ENCODE results near the gene MDN1. TPM values are rescaled to one million over a fixed set of nuclear protein-coding genes. Genes with fewer than 3 reads are reported as not detected.

Gene MDN1
- polyA plus RNA-seq, 1 of the 3 experiments (the other 2 are of a cell fraction), result 8.5 TPM

GRCh38 chr6:89657445-89658158 is 162.0 kb downstream of the MDN1 start:
- H3K27me3 ChIP-seq (ENCODE audit: insufficient read depth), result no peaks in the 10 kb centered on the region
- H3K4me3 ChIP-seq (ENCODE audit: low read depth in 2 of 2, low read length in 1 of 2), result no peak overlapping the region
- no peak overlapping the region for H3K4me2 ChIP-seq
- H3K27ac ChIP-seq (ENCODE audit: low read depth in 2 of 2, low read length in 1 of 2), result no peak overlapping the region
- TF ChIP-seq MXI1 (IDR thresholded peaks at IDR 0.05; ENCODE audit: low read depth, low read length) (no peak), TEAD4 (IDR thresholded peaks at IDR 0.05; ENCODE audit: borderline replicate concordance, insufficient read depth) (no peak), NFIC (IDR thresholded peaks at IDR 0.05; ENCODE audit: borderline replicate concordance) (no peak), RXRA (IDR thresholded peaks at IDR 0.05; ENCODE audit: borderline replicate concordance, low read depth) (no peak), GATA2 (CRISPR knock-in tag; IDR thresholded peaks at IDR 0.05) (no peak), RFX5 (IDR thresholded peaks at IDR 0.05; ENCODE audit: low read length) (no peak), TCF12 (IDR thresholded peaks at IDR 0.05) (no peak), SMC3 (IDR thresholded peaks at IDR 0.05; ENCODE audit: low read depth, low read length) (no peak), SIN3A (IDR thresholded peaks at IDR 0.05; ENCODE audit: borderline replicate concordance, low read depth, low read length) (no peak), NRF1 (IDR thresholded peaks at IDR 0.05; ENCODE audit: low read depth, low read length) (no peak), EZH2phosphoT487 (IDR thresholded peaks at IDR 0.05; ENCODE audit: borderline replicate concordance, low read depth) (no peak), USF1 (IDR thresholded peaks at IDR 0.05; ENCODE audit: borderline replicate concordance, low read depth) (no peak), EP300 (IDR thresholded peaks at IDR 0.05; ENCODE audit: borderline replicate concordance in 1 of 2, low read depth in 1 of 2, low read length in 1 of 2) (no peak), IRF3 (IDR thresholded peaks at IDR 0.05; ENCODE audit: low read depth, low read length) (no peak), USF2 (IDR thresholded peaks at IDR 0.05; ENCODE audit: borderline replicate concordance, low read depth, low read length) (no peak), RAD21 (IDR thresholded peaks at IDR 0.05; ENCODE audit: low read length) (no peak), FOXM1 (IDR thresholded peaks at IDR 0.05; ENCODE audit: low read depth) (no peak)
- TF ChIP-seq, protein P1, sequence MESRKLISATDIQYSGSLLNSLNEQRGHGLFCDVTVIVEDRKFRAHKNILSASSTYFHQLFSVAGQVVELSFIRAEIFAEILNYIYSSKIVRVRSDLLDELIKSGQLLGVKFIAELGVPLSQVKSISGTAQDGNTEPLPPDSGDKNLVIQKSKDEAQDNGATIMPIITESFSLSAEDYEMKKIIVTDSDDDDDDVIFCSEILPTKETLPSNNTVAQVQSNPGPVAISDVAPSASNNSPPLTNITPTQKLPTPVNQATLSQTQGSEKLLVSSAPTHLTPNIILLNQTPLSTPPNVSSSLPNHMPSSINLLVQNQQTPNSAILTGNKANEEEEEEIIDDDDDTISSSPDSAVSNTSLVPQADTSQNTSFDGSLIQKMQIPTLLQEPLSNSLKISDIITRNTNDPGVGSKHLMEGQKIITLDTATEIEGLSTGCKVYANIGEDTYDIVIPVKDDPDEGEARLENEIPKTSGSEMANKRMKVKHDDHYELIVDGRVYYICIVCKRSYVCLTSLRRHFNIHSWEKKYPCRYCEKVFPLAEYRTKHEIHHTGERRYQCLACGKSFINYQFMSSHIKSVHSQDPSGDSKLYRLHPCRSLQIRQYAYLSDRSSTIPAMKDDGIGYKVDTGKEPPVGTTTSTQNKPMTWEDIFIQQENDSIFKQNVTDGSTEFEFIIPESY (IDR thresholded peaks at IDR 0.05; ENCODE audit: borderline replicate concordance, low read depth), result no peak
- TF ChIP-seq, protein P2, sequence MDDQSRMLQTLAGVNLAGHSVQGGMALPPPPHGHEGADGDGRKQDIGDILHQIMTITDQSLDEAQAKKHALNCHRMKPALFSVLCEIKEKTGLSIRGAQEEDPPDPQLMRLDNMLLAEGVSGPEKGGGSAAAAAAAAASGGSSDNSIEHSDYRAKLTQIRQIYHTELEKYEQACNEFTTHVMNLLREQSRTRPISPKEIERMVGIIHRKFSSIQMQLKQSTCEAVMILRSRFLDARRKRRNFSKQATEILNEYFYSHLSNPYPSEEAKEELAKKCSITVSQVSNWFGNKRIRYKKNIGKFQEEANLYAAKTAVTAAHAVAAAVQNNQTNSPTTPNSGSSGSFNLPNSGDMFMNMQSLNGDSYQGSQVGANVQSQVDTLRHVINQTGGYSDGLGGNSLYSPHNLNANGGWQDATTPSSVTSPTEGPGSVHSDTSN (IDR thresholded peaks at IDR 0.05), result no peak
- TF ChIP-seq, protein P3, sequence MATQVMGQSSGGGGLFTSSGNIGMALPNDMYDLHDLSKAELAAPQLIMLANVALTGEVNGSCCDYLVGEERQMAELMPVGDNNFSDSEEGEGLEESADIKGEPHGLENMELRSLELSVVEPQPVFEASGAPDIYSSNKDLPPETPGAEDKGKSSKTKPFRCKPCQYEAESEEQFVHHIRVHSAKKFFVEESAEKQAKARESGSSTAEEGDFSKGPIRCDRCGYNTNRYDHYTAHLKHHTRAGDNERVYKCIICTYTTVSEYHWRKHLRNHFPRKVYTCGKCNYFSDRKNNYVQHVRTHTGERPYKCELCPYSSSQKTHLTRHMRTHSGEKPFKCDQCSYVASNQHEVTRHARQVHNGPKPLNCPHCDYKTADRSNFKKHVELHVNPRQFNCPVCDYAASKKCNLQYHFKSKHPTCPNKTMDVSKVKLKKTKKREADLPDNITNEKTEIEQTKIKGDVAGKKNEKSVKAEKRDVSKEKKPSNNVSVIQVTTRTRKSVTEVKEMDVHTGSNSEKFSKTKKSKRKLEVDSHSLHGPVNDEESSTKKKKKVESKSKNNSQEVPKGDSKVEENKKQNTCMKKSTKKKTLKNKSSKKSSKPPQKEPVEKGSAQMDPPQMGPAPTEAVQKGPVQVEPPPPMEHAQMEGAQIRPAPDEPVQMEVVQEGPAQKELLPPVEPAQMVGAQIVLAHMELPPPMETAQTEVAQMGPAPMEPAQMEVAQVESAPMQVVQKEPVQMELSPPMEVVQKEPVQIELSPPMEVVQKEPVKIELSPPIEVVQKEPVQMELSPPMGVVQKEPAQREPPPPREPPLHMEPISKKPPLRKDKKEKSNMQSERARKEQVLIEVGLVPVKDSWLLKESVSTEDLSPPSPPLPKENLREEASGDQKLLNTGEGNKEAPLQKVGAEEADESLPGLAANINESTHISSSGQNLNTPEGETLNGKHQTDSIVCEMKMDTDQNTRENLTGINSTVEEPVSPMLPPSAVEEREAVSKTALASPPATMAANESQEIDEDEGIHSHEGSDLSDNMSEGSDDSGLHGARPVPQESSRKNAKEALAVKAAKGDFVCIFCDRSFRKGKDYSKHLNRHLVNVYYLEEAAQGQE (IDR thresholded peaks at IDR 0.05; ENCODE audit: low read depth, low read length), result no peak
- CTCF ChIA-PET, result no interaction called here
- no peaks in the 10 kb centered on the region for H3F3A ChIP-seq (replicated peaks; ENCODE audit: insufficient read depth)
- no peak overlapping the region for H3K9ac ChIP-seq
- POLR2A ChIA-PET, result no interaction called here
- 95% methylated on average over 13 of the region's 13 CpGs for WGBS (ENCODE audit: low lambda C conversion rate)
- H3K79me2 ChIP-seq (ENCODE audit: insufficient read depth), result no peaks in the 10 kb centered on the region
- no peaks in the 10 kb centered on the region for H3K9me2 ChIP-seq
- no peak overlapping the region for H2AFZ ChIP-seq (ENCODE audit: low read depth)
- no peak for DNase-seq
- no peaks in the 10 kb centered on the region for H3K9me3 ChIP-seq
- no peaks in the 10 kb centered on the region for H4K20me1 ChIP-seq (ENCODE audit: insufficient read depth)
- peaks cover 40 to 85% of the 10 kb centered on the region in 2 experiments for H3K36me3 ChIP-seq (replicated peaks in 1 of 2; ENCODE audit: control insufficient read depth in 1 of 2, insufficient read depth in 2 of 2, low read length in 1 of 2)
- H3K4me1 ChIP-seq (ENCODE audit: control insufficient read depth in 1 of 2, insufficient read depth in 2 of 2, low read depth in 1 of 2, low read length in 1 of 2), result no peaks in the 10 kb centered on the region

Data from SK-N-SH (cell line).